HG03175 (cell line): ENCODE results near the gene C10orf71.

ENCODE experiments used
- ATAC-seq: cut with Tn5 transposase; IDR thresholded peaks from one replicate; pipeline ENCODE4 v1.9.1; 2021; ENCODE audit warnings: mild to moderate bottlenecking, moderate library complexity; ENCODE audit not compliant: unreplicated experiment

C10orf71 gene

DNA sequence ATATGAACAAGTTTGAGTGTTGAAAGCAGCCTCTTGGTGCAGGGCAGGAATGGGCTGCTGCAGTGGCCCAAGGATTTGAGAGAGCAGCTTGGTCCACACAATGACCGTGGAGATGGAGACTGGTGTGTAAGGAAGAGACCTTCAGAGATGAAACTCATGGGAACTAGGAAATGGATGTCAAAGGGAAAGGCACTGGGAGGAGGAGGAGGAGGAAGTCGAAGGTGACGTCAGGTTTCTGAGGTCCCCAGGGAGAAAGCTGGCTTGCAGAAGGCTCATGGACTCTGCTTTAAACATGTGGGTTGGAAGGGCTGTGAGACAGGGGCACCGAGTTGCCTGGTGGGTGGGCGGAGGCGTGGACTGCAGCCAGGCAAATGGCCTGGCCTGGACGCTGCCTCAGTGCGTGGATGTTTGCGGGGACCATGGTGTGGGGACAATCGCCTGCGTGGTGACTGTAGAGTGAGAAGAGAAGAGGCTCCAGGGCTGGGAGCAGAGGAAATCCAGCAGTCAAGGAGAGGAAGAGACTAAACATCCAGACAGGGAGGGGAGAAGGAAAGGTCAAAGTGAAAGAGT lies 14.6 kb downstream of the C10orf71 start:
- ATAC-seq = no peak

DNA sequence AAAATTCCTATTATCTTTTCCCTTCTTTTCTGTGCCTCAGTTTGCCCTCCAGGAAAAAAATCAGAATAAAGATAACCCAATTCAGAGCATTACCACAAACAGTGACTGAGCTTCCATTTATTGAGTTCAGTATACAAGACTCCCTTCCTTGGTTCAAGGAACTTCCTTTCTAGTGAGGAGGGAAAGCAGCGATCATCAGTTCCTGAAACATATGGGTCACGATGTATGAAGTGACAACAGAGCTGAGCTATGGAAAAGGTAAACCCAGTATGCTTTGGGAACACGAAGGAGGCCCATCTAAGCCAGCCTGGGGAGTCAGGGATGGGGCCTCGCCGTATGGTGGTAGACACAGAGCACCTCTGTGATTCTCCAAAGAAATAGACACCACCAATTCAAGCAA lies 15.8 kb downstream of the C10orf71 start:
- ATAC-seq = no peak

DNA sequence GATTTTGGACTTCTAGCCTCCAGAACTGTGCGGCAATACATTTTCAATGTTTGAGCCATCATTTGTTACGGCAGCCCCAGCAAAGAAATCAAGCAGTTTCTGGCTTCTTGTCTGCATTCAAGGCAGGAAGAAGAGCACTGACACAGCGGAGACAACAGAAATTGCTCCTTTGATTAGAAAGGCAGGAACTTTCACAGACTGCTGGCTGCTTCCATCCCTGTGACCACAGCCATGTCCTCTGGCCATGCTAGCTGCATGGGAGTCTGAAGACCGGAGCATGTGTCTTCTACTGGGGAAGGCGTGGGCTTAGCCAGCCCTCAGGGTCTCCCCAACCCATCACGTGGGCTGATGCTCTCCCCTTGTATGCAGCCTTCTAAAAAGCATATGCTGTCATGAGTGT lies 19.1 kb downstream of the C10orf71 start:
- no peak for ATAC-seq

DNA sequence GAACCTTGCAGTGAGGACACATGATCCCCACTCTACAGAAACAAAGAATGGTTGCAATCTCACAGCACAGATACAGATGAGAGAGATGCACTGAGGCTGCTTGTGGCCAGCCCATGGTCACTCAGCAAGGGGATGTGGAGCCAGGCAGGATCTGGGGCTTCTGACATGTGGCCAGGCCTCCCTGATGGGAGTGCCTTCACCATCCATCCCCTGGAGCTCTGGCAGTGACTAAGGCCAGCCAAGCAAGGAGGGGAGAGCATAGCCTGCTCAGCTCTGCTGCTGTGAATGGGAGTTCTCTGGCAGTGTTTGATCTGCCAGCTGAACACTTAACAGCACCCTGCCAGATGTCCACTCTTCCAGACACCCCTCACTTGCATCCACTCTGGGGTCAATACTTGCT lies 19.8 kb downstream of the C10orf71 start:
- no peak for ATAC-seq

DNA sequence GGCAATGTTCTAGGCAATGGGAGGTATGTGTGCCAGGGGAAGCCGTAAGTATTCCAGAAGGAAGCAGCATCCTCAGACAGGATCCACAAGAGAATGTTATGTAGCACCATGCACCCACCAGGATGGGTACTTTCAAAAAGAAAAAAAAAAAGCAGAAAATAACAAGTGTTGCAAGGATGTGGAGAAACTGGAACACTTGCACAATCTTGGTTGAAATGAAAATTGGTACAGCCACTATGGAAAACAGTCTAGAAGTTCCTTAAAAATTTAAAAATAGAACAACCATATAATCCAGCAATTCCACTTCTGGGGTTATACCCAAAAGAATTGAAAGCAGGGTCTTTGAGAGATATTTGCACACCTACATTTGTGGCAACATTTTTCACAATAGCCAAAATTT lies 20.2 kb downstream of the C10orf71 start:
- no peak for ATAC-seq

DNA sequence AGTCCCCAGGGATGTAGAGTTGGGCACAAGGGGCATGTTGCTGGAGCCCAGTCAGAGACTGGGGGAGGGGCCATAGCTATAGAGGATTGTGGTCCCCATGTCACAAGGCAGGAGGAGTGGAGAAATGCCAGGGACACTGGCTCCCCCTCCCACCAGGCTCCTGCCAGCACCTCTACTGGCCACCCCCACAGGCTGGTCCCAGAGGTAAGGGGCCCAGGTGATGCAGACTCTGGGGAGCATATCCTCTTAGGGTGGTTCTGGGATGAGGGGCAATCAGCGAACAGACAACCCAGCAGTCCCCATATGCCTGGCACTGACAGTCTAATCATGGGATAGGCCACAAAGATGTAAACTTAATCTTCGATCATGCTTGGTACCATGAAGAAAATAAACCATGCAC lies 21.2 kb downstream of the C10orf71 start:
- ATAC-seq = no peak

DNA sequence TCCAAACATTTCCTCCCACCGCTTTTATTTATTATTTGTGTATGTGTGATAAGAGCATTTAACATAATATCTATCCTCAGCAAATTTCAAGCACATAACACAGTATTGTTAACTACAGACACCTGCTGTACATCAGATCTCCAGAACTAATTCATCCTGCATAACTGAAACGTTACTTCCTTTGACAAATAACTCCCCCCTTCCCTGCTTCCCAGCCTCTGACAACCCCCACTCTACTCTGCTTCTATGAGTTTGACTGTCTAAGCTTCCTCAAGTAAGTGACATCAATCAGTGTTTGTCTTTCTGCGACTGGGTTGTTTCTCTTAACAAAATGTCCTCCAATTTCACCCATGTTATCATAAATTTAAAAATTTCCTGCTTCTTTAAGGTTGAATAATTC lies 22.1 kb downstream of the C10orf71 start:
- no peak for ATAC-seq

DNA sequence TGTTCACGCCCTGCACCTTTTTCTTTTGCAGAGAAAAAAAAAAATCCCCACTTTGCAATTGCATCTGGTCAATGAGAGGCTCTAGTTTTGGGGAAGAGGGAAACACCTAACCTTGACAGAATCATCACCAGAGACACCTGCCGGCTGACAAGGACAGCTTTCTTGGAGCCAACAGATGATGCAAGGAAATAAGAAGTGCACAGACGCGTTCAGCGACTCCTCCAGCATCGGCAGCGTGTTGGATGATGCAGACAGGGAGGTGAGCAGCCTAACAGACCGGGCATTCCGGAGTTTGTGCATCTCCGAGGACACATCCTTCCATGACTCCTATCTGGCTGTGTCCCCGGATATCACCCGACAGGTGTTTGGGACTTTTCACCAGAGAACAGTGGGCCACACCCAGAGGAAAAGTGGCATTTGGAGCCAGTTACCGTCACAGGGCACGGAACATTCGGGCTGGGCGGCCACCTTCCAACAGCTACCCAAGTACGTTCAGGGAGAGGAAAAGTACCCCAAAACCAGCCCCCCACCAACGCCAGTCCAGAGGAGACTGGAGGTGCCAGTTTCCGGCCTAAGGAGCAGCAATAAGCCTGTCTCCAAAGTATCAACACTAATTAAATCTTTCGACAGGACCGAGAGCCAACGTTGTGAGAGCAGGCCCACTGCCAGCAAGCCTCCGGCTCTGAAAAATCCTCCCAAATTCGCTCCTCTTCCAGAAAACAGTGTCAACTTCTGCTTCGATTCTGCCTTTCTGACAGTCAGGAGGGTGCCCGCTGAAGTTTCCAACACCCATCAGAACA lies 23.6 kb downstream of the C10orf71 start:
- no peak for ATAC-seq

DNA sequence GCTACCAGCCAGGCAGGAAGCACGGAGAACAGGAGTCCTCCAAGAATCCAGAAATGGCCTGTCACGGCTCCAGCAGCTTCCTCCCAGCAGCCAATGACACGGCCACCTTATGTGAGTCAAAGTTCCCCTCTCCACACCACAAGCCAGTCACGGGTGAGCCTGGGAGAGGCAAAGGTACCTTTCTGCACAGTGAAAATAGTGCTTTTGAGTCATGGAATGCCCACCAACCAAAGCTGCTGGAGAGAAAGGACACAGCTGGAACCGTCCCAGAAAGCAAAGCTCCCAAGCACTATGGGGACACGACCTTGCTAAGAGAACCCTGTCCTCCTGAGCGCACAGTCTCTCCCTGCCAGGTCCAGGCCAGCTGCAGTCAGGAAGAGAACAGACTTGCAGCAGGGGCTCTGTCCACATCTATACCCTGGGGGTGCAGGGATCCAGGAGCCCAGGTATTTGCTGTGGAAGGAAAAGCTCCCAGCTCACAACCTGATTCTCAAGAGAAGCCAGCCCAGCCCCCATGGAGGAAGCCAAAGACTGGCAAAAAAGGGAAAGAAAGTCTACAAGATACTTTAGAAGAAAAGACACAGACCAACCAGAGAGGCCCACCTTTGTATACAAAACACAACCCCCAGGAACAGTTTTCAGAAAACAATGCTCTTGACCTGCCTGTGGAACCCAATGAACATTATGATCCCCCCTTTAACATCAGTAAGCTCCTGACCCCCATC lies 24.4 kb downstream of the C10orf71 start:
- ATAC-seq = no peak

DNA sequence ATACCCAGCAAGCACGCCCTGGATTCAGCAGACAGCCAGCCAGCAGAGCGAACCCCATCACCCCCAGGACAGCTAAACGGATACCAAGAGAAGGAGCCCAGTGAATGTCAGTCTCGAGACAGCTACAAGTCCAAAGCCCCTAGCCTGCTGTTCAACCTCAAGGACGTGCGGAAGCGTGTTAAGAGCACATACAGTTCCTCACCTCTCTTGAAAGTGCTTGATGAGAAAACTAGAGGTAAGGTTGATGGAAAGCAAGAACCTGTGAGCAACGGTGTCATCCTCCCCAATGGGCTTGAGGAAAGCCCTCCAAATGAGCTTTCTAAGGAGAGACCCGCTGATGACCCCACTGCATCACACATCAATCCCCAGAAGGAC lies 24.9 kb downstream of the C10orf71 start:
- ATAC-seq = no peak

DNA sequence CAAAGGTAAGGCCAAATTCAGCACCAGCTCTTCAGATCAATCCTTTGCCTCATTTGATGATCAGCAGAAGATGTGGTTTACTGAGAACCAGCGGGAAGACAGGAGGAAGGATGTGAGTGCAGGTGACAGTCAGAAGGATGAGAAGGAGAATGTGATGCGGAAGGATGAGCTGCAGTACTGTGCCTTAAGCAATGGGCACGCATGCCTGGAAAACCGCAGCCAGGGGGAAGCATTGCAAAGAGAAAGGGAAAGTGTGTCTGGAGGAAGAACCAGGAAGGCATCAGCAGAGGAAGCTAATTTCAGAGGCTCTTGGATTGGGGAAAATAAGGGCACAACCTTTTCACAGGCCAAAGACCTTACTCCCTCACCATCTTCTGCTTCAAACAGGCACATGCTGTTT lies 25.7 kb downstream of the C10orf71 start:
- ATAC-seq = no peak

DNA sequence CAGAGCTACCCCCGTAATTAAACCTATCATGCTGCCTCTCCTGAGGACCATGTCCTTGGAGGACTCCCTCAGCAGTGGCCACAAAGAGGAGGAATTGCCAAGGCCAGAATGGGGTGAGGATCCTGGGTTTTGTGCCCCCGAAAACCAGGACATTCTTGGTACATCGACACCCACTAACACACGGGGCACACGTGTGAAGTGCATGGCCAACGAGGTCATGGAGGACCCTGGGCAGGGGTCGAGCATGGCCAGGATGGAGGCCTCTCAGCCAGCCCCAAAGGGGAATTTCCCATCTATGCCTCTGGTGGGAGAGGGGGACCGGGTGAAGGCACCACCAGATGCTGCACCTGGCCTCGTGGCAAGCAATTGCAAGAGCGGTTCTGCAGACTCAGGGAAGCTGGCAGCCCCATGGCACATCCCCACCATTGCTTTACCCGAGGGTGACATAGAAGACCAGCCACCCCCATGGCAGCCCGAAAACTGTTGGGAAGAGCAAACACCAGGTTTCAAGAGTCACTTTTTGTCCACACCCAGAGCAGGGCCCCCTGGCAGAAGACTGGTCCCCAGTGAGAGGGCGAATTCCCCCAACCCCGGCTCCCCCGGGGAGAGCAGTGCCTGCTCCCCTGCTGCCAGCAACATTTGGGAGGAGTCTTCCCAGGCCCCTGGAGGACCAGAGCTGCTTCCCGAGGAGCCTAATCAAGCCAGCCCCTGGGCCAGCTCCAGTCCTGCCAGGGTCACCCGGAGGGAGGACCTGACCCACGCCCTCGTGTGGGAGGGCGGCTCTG lies 26.4 kb downstream of the C10orf71 start:
- ATAC-seq = no peak

DNA sequence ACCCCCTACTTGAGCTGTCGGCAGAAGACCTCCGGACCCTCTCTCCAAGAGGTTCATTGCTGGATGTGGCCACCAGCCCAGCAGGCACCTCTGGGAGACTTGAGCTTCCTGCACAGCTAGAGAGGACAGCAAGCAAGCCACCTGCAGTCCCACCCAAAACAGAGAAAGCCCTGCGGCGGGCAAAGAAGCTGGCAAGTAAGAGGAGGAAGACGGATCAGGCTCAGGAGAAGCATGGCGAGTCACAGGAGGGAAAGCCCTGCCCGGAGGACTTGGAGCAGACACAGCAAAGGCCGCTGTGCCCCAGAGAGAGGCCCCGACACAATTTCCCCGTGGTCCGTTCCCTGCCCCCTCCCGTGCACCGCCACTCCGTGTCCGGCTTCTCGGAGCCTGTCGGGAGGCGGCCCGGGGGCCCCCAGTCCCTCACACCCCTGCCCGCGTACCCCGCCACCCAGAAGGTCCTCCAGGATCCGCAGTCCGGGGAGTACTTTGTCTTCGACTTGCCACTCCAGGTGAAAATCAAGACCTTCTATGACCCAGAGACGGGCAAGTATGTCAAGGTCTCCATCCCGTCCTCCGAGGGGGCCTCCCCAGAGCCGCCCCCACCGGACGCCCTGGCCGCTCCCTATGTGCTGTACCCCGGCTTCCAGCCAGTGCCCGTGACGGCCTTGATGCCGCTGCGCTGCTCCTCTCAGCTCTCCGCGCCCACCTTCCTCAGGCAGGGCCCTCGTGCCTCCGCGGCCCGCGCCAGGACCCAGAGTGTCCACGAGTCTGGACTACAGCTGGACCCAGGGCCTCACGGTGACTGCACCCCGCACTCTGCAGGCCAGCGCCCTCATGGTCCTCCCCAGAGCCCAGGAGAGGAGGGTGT lies 27.2 kb downstream of the C10orf71 start:
- no peak for ATAC-seq

DNA sequence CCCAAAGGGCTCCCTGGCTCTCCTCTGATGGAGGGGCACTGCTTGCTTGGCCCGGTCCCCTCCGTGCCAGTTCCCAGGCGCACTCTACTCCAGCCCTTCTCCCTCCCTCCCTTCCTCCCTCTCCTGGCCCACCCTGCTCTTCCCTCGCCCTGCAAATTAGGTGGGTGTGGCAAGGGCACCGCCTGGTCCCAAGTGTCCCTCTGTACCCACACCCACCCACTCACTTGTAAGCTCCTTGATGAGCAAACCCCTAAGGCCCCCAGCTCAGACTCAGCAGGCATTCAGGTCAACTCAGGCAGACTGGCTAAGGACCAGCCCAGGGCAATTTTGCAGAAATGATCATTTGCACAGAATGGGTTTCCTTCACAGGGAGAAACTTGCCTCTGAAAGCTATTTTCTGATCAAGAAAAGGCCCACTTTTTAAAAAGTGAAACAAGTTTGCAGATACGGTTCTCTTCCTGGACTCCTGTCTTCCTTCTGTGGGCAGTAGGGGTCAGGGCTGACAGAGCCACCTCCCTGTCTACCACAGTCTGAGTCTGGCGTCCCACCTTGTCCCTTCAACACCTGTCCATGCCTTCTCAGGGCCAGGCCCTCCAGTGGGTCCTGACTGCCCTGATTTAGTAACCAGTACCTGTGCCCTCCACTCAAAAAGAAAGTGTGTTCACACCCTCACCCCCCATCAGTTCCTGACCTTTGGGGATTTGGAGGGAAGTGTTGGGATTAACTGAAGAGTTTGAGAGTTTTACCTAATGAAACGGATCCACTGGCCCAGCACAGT lies 28.3 kb downstream of the C10orf71 start:
- ATAC-seq = no peak

DNA sequence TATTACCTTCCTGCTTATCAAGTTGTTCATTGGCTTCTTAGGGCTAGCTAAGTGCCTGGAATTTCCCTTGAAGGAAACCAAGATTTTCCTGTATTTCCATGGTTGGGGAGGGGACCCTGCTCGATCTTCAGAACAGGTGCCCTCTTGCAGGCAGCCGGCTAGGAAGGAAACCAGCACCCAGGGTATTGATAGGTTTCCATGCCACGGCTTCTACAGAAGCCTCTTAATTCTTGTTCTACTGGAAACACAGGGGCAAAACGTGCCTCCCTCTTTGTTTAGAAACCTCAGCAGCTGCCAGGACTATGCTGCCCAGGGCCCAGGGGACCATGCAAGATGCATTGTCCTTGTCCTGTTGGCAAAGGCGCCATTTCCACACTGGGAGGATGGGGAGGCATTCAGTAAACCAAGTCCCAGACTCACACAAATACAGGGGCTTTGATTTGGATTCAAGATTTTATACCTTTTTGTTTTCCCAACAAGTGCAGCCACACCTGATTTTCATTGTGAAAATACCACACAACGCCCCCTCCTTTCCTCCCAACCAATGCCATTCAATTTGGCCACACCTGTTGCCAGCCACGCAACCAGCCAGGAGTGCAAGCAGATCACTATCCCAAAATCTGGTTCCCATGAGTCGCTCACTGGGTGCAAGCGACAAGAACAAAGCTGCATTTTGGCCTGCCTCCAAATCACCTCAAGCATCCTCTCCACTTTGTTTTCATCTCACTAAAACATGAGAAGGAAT lies 29.6 kb downstream of the C10orf71 start:
- no peak for ATAC-seq

DNA sequence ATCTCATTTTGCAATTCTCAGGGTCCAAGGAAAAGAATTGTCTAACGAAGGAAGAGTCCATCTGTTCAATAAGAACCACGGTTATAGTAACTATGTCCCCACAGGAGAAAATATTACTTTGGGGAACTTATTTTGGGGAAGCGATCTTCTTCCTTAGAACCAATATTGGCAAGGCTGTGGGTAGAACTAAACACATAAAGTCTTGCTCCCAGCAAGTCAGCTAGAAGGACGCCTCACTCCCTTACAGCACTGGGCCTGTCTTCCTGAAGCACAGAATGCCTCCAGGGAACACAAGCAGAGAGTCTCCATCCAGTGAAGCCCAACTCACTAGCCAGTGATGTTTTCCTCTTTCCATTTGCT lies 30.2 kb downstream of the C10orf71 start:
- ATAC-seq = no peak

DNA sequence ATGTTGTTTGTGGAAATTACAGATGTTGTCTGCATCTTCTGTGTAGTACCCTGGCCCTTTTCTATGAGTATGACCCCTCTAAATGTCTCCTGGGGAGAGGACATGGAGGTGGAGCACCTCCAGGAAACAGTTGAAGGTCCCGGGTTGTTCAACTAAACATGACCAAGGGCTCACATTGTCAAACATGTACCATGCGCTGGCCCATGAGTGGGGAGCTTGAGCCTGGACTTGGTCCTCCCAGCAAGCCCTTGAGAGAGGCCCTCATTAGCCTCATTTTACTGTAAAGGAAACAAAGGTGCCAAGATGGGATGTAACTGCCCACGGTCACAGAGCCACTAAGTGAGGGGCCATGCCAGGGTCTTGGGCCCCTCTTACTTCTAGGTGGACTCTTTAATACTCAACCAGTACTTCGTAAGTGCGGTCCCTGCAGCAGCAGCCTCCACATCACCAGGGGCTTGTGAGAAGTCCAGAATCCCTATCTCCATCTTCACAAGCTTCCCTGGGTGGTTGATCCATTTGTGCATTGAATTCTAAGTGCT lies 31.2 kb downstream of the C10orf71 start:
- ATAC-seq = no peak

DNA sequence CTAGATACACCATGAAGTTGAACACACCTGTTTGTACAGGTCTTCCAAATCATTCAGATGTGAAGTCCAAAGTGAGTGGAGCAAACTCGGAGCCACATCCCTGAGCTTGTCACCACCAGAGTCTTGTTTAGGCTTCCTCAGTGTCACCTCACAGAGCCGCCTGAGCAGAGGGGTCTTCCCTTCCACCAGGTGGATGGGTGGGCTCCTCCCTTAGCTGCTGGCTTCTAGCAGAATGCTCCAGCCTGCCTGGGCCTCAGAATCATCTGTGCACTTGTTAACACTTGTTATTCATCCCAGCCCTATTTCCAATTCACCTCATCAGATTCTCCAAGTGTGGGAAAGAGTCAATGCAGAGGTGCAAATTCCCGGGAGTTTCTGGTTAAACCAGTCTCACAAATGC lies 32.5 kb downstream of the C10orf71 start:
- ATAC-seq = no peak

DNA sequence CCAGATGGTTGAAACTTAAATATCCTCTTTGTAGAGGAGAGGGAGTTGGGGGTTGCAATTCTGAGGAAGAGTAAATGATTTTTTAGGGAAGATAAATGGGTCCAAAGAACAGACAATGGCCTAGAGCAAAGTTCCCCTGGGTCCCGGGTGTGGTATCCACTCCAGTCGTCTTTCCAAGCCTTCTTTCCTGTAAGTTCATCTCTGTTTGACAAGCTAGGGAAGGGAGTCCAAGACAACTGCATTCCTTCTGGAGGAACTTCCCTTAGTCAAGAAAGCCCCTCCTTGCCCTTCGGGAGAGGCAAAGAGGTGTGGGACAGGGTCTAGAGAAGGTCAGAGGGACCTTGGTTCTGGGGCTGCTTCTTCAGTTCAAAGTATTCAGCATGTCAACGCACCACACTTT lies 33.4 kb downstream of the C10orf71 start:
- no peak for ATAC-seq
